ENCODE measurements around the gene GRHPR.

The GRHPR gene

GRCh38 chr9:37455884-37456647 lies 33.6 kb downstream of the GRHPR start:
- Mint-ChIP-seq H3K27ac (no peak overlapping the region), H3K27me3 (ENCODE audit: low read depth) (no peaks in the 10 kb centered on the region), H3K36me3 (ENCODE audit: low read depth) (peaks cover 37% of the 10 kb centered on the region), H3K9me3 (no peaks in the 10 kb centered on the region), H3K4me1 (peaks cover 18% of the 10 kb centered on the region), H3K4me3 (no peak overlapping the region)
- TF ChIP-seq CTCF (IDR thresholded peaks at IDR 0.05; ENCODE audit: unreplicated experiment in 3 of 3) = no peak

- H3K4me3 Mint-ChIP-seq = no peak overlapping the region
- no peak for TF ChIP-seq CTCF (IDR thresholded peaks at IDR 0.05; ENCODE audit: unreplicated experiment in 3 of 3)
- no peaks in the 10 kb centered on the region for H3K9me3 Mint-ChIP-seq
- peaks cover 18% of the 10 kb centered on the region for H3K4me1 Mint-ChIP-seq
- peaks cover 37% of the 10 kb centered on the region for H3K36me3 Mint-ChIP-seq (ENCODE audit: low read depth)
- H3K27me3 Mint-ChIP-seq (ENCODE audit: low read depth) = no peaks in the 10 kb centered on the region
- H3K27ac Mint-ChIP-seq = no peak overlapping the region
Measured at GRCh38 chr9:37456817-37457216, 34.3 kb downstream of the GRHPR start.

- no peak for TF ChIP-seq CTCF (IDR thresholded peaks at IDR 0.05; ENCODE audit: unreplicated experiment in 3 of 3)
- Mint-ChIP-seq H3K4me3 (peak overlapping the region; percentile 93 to 96 (median 96)), H3K27ac (peak overlapping the region; percentile 94 to 99 (median 97)), H3K9me3 (no peaks in the 10 kb centered on the region), H3K4me1 (peaks cover 28% of the 10 kb centered on the region), H3K36me3 (ENCODE audit: low read depth) (peaks cover 11% of the 10 kb centered on the region), H3K27me3 (ENCODE audit: low read depth) (peaks cover 4% of the 10 kb centered on the region)
Measured at GRCh38 chr9:37464006-37464405, 41.5 kb downstream of the GRHPR start.

- no peak for TF ChIP-seq CTCF (IDR thresholded peaks at IDR 0.05; ENCODE audit: unreplicated experiment in 3 of 3)
- H3K36me3 Mint-ChIP-seq (ENCODE audit: low read depth) = peaks cover 8% of the 10 kb centered on the region
Measured at GRCh38 chr9:37464426-37465248, 42.1 kb downstream of the GRHPR start.

GRCh38 chr9:37465249-37466036 lies 42.9 kb downstream of the GRHPR start, which contains the start of gene ZBTB5:
TSS of gene ZBTB5 (minus strand) at chr9:37465450. CDS start at chr9:37442551, 22,899 bp downstream.
- TF ChIP-seq CTCF (IDR thresholded peaks at IDR 0.05; ENCODE audit: unreplicated experiment in 3 of 3) = no peak
- Mint-ChIP-seq H3K36me3 (ENCODE audit: low read depth) (peaks cover 8% of the 10 kb centered on the region), H3K9me3 (no peaks in the 10 kb centered on the region), H3K27ac (peak within 1 kb of the TSS; percentile 94 to 99 (median 97)), H3K27me3 (ENCODE audit: low read depth) (peaks cover 4% of the 10 kb centered on the region), H3K4me3 (peak within 1 kb of the TSS; percentile 93 to 96 (median 96)), H3K4me1 (peaks cover 28% of the 10 kb centered on the region)

More at GRCh38 chr9:37464426-37465248, 42.1 kb downstream of the GRHPR start:
- Mint-ChIP-seq H3K4me3 (peak overlapping the region; percentile 93 to 96 (median 96)), H3K27me3 (ENCODE audit: low read depth) (peaks cover 4% of the 10 kb centered on the region), H3K4me1 (peaks cover 28% of the 10 kb centered on the region), H3K27ac (peak overlapping the region; percentile 94 to 99 (median 97)), H3K9me3 (no peaks in the 10 kb centered on the region)

Data from nephron (organoid).